HepG2 (cell line): Measurements from ENCODE around the gene NOL4L. TPM values are rescaled to one million over a fixed set of nuclear protein-coding genes. Genes with fewer than 3 reads are reported as not detected.

Experiments used
- ATAC-seq: fragments of 200-7000 bp; cut with Tn5 transposase; 3 replicates; pipeline ENCODE4 v1.9.1; 2020; ENCODE audit warnings: mild to moderate bottlenecking, moderate library complexity
- BruUV-seq: library from RNA; stranded (reverse); fragments of 400-500 nt; replicated peaks from 2 replicates; lab custom pipeline; 2021; lab: Mats Ljungman, UMichigan
- CTCF ChIA-PET: fragments of 300-600 bp; formaldehyde crosslinking; extraction: SDS; loops from one replicate; lab custom pipeline; 2021; ENCODE audit warnings: low total read pairs, inconsistent platforms, low intra/inter-chr PET ratio; lab: Yijun Ruan, JAX
- POLR2A ChIA-PET: fragments of 350-600 bp; sonication (Branson Sonifier 250); formaldehyde crosslinking; loops from one replicate; lab custom pipeline; 2020; ENCODE audit warnings: antibody characterized with exemption, inconsistent platforms; lab: Yijun Ruan, JAX
- DNase-seq: peaks from one replicate; pipeline ENCODE4 v3.0.0-alpha.2; 2015; ENCODE audit warnings: low spot score
- FAIRE-seq: peaks from 3 replicates; lab custom pipeline; 2011; peaks lifted over from hg19 to GRCh38; lab: Jason Lieb, UNC
- H2AFZ ChIP-seq: one replicate; pipeline ENCODE4 v1.6.1; 2011; ENCODE audit warnings: low read length, inconsistent platforms
- H3K27ac ChIP-seq: fragments of 300-600 bp; 3 replicates; pipeline ENCODE4 v1.8.0; 2011; ENCODE audit warnings: mixed run types, mild to moderate bottlenecking, mixed read lengths, low read length, inconsistent platforms; ENCODE audit not compliant: insufficient read depth; ENCODE audit errors: extremely low read length
- H3K27me3 ChIP-seq, 2 experiments: fragments of 200-600 bp in 1 of 2; 2 replicates in 1 of 2; 3 replicates in 1 of 2; pipeline versions ENCODE4 v1.6.0 to v1.8.0; 2011; ENCODE audit warnings: low read length in 2 of 2, mild to moderate bottlenecking in 2 of 2, moderate library complexity in 2 of 2, inconsistent platforms in 1 of 2; ENCODE audit not compliant: insufficient read depth in 2 of 2, control insufficient read depth in 1 of 2
- H3K36me3 ChIP-seq, 2 experiments: fragments of 200-600 bp in 1 of 2; replicated peaks in 1 of 2; 2 replicates in 1 of 2; 3 replicates in 1 of 2; pipeline versions ENCODE4 v1.5.1 to v1.8.0; 2011; ENCODE audit warnings: low read length in 2 of 2, inconsistent platforms in 1 of 2; ENCODE audit not compliant: insufficient read depth in 2 of 2, control insufficient read depth in 1 of 2
- H3K4me1 ChIP-seq: 2 replicates; pipeline ENCODE4 v1.5.1; 2012; ENCODE audit warnings: low read length, inconsistent platforms; ENCODE audit not compliant: insufficient read depth
- H3K4me2 ChIP-seq: 2 replicates; pipeline ENCODE4 v1.6.0; 2011; ENCODE audit warnings: low read depth, low read length, inconsistent platforms
- H3K4me3 ChIP-seq, 3 experiments: fragments of 200-600 bp in 1 of 3; sonication (generic), shearing (Covaris generic) in 1 of 3; replicated peaks in 1 of 3; 2 replicates each; pipeline ENCODE4 v1.5.1; 2011 to 2016; ENCODE audit warnings: low read length in 3 of 3, inconsistent platforms in 2 of 3, low read depth in 2 of 3, mild to moderate bottlenecking in 2 of 3, control low read depth in 1 of 3, mixed read lengths in 1 of 3; ENCODE audit not compliant: insufficient read depth in 1 of 3
- H3K79me2 ChIP-seq: one replicate; pipeline ENCODE4 v1.6.1; 2011; ENCODE audit warnings: low read length, inconsistent platforms; ENCODE audit not compliant: insufficient read depth
- H3K9ac ChIP-seq: 2 replicates; pipeline ENCODE4 v1.6.0; 2011; ENCODE audit warnings: mild to moderate bottlenecking, low read depth, low read length, inconsistent platforms; ENCODE audit not compliant: insufficient read depth
- H3K9me3 ChIP-seq: 2 replicates; pipeline ENCODE4 v1.5.1; 2012; ENCODE audit warnings: mild to moderate bottlenecking, low read length
- H4K20me1 ChIP-seq: 2 replicates; pipeline ENCODE4 v1.6.0; 2011; ENCODE audit warnings: inconsistent platforms, mild to moderate bottlenecking, low read length, moderate library complexity; ENCODE audit not compliant: insufficient read depth
- CREM ChIP-seq, 2 experiments: sonication (generic) in 1 of 2; formaldehyde crosslinking in 1 of 2; IDR thresholded peaks; 2 replicates each; pipeline versions ENCODE4 v1.4.0 to v1.6.1; 2016 to 2020; ENCODE audit warnings: antibody characterized with exemption in 1 of 2, mild to moderate bottlenecking in 1 of 2, missing genetic modification reagents in 1 of 2
- SMYD3 ChIP-seq: sonication (generic); formaldehyde crosslinking; IDR thresholded peaks from 2 replicates; pipeline ENCODE4 v1.8.1; 2023; ENCODE audit warnings: mild to moderate bottlenecking, missing genetic modification reagents
- ZMYM3 ChIP-seq: sonication (generic); formaldehyde crosslinking; IDR thresholded peaks from 2 replicates; pipeline ENCODE4 v1.5.1; 2020; ENCODE audit warnings: mild to moderate bottlenecking, missing genetic modification reagents
- ZNF879 ChIP-seq: sonication (generic); formaldehyde crosslinking; IDR thresholded peaks from 2 replicates; pipeline ENCODE4 v1.8.1; 2023; ENCODE audit warnings: missing genetic modification reagents
- ZSCAN30 ChIP-seq: sonication (generic); formaldehyde crosslinking; IDR thresholded peaks from 2 replicates; pipeline ENCODE4 v1.5.0; 2020; ENCODE audit warnings: mild to moderate bottlenecking, missing genetic modification reagents
- WGBS: methylation state at CpG from one replicate; pipeline ENCODE4 v1.1.6; 2017; ENCODE audit warnings: low lambda C conversion rate; 5-methylcytosine and 5-hydroxymethylcytosine counted together
- in situ Hi-C: cut with HindIII; loops from 2 replicates; pipeline ENCODE4 v1.10.0; 2017; ENCODE audit warnings: low pct_unique_long_range_greater_than_20kb; ENCODE audit not compliant: extremely low pct_ligation_motif_present
- intact Hi-C: fragments of 100-400 bp; cut with micrococcal nuclease; formaldehyde crosslinking; loops from one replicate; pipeline ENCODE4 v1.10.0; 2022; ENCODE audit not compliant: unreplicated experiment
- polyA plus RNA-seq, 8 experiments: library from polyadenylated mRNA; depleted of rRNA in 3 of 8; stranded (reverse) in 7 of 8; unstranded in 1 of 8; fragments of >200 nt; fragmentation: Illumina TruSeq in 4 of 8; extraction: Trizol in 4 of 8; gene quantifications; 2 replicates each; pipeline versions ENCODE4 v1.2.1 to v1.2.3, GENCODE V29; 2011 to 2016; ENCODE audit warnings: low read depth in 4 of 8, missing spikeins in 1 of 8, mixed read lengths in 1 of 8; ENCODE audit not compliant: insufficient read depth in 1 of 8
- total RNA-seq, 5 experiments: library from RNA; depleted of rRNA; stranded (reverse); fragments of >200 nt; fragmentation: Illumina TruSeq; extraction: Trizol; gene quantifications; 2 replicates each; pipeline ENCODE4 v1.2.3, GENCODE V29; 2016; ENCODE audit warnings: low read depth in 1 of 5
- TF ChIP-seq, protein P1 (sequence below): sonication (generic); formaldehyde crosslinking; IDR thresholded peaks from 2 replicates; pipeline ENCODE4 v1.4.0; 2020; ENCODE audit warnings: missing genetic modification reagents
- TF ChIP-seq, protein P2 (sequence below): sonication (generic); formaldehyde crosslinking; IDR thresholded peaks from 2 replicates; pipeline ENCODE4 v1.4.0; 2020; ENCODE audit warnings: mild to moderate bottlenecking, low read depth, missing genetic modification reagents

NOL4L gene
- total and polyA plus RNA-seq, 2 of the 13 experiments (the other 11 are each of a cell fraction or from before 2014, with no cell fraction given): 16.6 to 35.4 TPM

DNA sequence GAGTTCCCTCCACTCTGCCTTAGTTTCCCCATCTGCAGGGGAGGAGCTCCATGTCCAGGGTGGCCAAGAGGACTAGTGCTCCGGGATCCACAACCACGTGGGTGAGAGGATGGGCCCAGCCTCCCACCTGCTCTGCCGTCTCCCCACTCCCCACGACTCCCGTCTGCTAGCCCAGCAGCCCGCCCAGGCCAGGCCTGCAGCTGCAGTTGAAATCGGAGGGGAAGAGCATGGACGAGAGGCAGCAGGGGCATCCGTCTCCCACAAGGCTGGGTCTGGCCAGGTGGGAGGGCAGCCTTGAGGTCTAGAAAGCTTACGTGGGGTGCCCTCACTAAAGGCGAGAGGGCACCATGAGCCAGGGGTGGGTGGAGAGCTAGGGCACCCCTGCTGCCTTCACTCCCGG, 8.6 kb downstream of the NOL4L start (continued):
- TF ChIP-seq, protein P1, sequence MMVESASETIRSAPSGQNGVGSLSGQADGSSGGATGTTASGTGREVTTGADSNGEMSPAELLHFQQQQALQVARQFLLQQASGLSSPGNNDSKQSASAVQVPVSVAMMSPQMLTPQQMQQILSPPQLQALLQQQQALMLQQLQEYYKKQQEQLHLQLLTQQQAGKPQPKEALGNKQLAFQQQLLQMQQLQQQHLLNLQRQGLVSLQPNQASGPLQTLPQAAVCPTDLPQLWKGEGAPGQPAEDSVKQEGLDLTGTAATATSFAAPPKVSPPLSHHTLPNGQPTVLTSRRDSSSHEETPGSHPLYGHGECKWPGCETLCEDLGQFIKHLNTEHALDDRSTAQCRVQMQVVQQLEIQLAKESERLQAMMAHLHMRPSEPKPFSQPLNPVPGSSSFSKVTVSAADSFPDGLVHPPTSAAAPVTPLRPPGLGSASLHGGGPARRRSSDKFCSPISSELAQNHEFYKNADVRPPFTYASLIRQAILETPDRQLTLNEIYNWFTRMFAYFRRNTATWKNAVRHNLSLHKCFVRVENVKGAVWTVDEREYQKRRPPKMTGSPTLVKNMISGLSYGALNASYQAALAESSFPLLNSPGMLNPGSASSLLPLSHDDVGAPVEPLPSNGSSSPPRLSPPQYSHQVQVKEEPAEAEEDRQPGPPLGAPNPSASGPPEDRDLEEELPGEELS (CRISPR knock-in tag): no peak
- no peak for TF ChIP-seq CREM (IDR thresholded peaks at IDR 0.05)
- no peak for TF ChIP-seq CREM (CRISPR knock-in tag; IDR thresholded peaks at IDR 0.05)
- no peak for TF ChIP-seq SMYD3 (CRISPR knock-in tag)
- TF ChIP-seq, protein P2, sequence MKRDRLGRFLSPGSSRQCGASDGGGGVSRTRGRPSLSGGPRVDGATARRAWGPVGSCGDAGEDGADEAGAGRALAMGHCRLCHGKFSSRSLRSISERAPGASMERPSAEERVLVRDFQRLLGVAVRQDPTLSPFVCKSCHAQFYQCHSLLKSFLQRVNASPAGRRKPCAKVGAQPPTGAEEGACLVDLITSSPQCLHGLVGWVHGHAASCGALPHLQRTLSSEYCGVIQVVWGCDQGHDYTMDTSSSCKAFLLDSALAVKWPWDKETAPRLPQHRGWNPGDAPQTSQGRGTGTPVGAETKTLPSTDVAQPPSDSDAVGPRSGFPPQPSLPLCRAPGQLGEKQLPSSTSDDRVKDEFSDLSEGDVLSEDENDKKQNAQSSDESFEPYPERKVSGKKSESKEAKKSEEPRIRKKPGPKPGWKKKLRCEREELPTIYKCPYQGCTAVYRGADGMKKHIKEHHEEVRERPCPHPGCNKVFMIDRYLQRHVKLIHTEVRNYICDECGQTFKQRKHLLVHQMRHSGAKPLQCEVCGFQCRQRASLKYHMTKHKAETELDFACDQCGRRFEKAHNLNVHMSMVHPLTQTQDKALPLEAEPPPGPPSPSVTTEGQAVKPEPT (CRISPR knock-in tag): 0 out of 2 replicates have a peak, but pooled peaks have one; percentile 14
- no peak for TF ChIP-seq ZSCAN30

DNA sequence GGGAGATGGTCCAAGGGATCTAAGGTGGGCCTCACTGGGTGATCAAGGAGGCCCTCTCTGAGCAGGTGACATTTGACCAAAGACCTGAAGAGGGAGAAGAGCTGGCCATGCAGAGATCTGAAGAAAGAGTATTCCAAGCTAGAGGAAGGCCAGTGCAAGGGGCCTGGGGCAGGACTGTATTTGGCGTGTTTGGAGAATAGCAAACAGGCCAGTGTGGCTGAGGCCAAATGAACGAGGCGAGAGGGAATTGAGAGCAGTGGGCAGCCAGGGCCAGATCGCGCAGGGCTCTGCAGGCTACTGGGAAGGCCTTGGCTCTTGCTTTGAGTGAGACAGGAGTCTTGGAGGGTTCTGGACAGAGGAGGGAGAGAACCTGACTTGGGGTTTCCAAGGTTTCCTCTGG, 9.3 kb downstream of the NOL4L start:
- H3K4me2 ChIP-seq: no peak overlapping the region
- no peaks in the 10 kb centered on the region for H3K36me3 ChIP-seq
- peak; percentile 69 for TF ChIP-seq ZMYM3
- TF ChIP-seq ZNF879 (CRISPR knock-in tag): no peak
- FAIRE-seq (no peak), ATAC-seq (no peak), DNase-seq (no peak)
- peaks cover 54% of the 10 kb centered on the region for H3K4me1 ChIP-seq
- H3K27me3 ChIP-seq: no peaks in the 10 kb centered on the region; a peak in 1 of 5 replicates
- H4K20me1 ChIP-seq: no peaks in the 10 kb centered on the region
- CTCF ChIA-PET: no interaction called here
- intact Hi-C loops (no loop called here), in situ Hi-C loops (no loop called here)
- no TSS peak for BruUV-seq
- 75% methylated on average over 5 of the region's 5 CpGs for WGBS
- POLR2A ChIA-PET: interaction anchor here (1.1 kb wide), 1 partner anchor 14 kb away, joined by 3 read pairs; no protein-coding TSS in a partner anchor
- no peak overlapping the region for H3K27ac ChIP-seq
- peaks cover 5% of the 10 kb centered on the region for H3K79me2 ChIP-seq
- no peaks in the 10 kb centered on the region for H3K9me3 ChIP-seq
- no peak overlapping the region for H2AFZ ChIP-seq
- no peak overlapping the region for H3K4me3 ChIP-seq
- H3K9ac ChIP-seq: no peak overlapping the region
